HG03432 (cell line): ENCODE results near the gene ITGA6.

ENCODE experiments used
- ATAC-seq: cut with Tn5 transposase; IDR thresholded peaks from one replicate; pipeline ENCODE4 v1.9.1; 2021; ENCODE audit warnings: mild to moderate bottlenecking, moderate library complexity; ENCODE audit not compliant: unreplicated experiment

The ITGA6 gene

DNA sequence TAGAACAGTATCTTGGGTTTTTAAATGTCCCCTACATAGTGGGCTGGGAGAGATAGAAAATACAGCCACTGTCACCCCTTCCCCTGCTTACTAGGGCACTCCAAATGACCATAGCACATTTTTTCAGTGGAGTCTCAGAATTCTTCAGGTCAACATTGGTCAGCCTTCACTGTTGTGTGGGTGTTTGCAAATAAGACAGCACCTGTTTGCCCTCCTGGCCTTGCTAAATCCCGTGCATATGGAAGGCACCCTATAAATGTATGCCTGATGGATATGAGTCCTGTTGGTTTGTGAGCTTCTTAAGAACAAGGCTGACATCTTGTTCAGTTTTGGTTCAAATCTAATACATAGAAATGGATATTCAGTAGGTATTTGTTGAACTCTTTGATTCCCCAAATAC is 12.5 kb downstream of the ITGA6 start:
- ATAC-seq = no peak

DNA sequence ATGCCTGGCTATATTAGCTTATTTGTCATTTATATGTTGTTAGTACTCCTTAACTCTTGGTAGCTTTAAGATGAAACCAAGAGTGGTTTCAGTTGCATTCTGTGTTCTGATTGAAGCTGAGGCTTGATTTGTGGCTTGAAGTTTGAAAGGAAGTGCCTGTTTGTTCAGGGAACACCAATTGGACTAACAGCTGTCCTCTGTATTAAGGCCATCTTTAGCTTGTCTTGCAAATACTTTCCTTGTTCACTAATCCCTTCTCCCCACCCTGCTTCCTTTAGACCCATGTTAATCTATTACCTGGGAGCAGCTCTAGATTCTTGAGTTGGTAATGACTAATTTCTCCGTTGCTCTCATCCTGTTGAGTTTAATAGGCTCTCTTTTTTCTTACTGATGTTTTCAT is 13.4 kb downstream of the ITGA6 start:
- no peak for ATAC-seq

DNA sequence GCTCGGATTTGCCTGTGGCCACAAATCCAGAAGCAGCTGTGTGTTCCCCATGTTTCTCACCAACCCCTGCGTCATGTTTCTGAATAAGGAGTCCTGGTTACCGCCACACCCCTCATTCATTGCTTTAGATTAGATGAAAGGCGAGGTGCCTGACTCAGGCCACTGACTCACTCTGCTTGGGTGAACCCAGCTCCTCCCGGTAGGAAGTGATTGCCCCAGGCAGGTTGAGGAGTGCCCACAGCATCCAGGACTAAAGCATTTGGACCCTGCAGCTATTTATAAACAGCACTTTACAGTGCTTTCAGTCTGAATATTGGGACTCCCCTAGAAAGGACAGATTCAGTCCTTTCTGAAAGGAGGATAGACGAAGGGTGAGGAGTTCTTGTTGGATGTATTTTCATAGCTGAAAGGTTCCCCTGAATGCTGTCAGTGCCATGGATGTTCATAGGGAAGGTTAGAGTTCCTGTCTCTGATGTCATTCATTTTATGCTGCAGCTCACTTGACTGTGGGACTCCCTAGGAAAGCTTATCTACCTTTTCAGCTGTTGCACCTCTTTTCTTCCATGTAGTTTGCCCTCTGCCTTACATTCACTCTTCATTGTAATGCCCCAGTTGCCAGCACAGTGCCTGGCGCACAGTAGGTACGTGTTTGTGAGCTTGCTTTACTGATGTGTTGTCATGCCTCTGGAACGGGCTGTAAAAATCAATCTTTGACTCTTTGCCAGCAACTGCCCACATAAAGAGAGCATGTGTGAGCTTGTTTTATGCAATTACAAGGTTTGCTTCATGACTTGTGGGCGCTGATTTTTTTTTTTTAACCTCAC is 14.9 kb downstream of the ITGA6 start:
- ATAC-seq = no peak

DNA sequence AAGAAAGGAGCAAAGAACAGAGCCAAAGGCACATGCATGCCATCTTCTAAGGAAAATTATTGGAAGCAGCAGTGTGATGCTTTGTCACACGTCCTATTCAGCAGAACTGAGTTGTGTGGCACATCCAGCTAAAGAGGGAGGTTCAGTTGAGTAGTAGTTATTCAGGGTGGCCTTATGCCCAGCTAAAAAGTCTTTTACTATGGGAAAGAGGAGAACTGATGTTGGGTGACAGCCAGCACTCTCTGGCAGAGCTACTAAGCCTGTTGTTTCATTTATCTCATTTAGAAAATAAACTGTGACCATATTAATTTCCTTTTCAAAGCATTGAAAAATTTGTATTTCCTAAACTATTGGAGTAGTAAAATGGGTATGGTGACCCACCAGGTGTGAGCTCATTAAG is 18.5 kb downstream of the ITGA6 start:
- ATAC-seq = no peak

DNA sequence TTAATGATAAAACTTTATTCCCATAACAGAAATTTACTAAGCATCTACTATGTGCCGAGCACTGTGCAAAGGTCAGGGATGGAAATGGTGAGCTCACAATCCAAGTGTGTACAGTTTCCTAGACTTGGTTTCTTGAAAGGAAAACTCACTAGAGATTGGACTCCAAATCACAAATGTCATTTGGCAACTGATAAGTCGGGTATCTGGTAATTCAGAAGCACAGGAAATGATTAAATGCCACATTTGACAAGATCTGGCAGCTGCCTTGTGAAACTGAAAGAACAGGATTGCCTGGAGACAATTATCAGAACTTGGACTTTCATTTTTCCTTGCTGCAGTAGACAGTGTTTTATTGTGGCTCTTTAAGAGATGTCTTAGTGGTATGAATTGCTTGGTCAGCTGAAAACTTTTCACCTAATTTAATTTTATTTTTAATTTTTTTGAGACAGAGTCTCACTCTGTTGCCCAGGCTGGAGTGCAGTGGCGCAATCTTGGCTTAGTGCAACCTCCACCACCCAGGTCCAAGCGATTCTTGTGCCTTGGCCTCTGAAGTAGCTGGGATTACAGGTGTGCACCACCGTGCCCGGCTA is 19.2 kb downstream of the ITGA6 start:
- ATAC-seq = no peak

DNA sequence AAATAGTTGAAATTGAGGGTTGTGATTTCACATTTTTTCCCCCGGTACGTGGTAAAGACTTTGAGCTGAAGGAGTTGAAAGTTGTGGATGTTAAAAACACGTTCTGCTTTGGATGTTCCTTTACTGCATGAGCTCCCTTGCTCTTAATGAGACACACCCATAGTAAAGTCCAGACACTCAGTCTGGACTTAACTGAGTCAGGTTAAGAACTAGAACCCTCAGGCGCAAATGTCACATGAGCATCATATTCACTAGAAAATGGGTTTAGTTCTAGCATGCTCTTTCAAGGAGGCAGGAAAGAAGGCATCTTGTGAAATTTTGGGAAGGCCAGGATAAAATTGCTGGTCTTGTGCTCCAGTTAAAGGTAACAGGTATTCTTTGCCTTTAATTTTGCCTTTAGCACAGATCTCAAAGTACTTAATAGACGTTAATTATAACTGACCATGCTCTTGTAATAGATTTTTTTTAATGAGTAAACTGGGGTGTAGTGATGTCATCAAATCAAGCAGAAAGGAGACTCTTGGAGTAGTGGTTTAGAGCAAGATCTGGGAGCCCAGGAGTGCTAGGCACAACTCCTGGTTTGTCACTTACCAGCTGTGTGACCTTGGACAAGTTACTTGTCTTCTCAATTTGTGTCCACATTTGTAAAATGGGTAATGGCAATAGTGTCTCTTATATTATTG is 20.6 kb downstream of the ITGA6 start:
- no peak for ATAC-seq

DNA sequence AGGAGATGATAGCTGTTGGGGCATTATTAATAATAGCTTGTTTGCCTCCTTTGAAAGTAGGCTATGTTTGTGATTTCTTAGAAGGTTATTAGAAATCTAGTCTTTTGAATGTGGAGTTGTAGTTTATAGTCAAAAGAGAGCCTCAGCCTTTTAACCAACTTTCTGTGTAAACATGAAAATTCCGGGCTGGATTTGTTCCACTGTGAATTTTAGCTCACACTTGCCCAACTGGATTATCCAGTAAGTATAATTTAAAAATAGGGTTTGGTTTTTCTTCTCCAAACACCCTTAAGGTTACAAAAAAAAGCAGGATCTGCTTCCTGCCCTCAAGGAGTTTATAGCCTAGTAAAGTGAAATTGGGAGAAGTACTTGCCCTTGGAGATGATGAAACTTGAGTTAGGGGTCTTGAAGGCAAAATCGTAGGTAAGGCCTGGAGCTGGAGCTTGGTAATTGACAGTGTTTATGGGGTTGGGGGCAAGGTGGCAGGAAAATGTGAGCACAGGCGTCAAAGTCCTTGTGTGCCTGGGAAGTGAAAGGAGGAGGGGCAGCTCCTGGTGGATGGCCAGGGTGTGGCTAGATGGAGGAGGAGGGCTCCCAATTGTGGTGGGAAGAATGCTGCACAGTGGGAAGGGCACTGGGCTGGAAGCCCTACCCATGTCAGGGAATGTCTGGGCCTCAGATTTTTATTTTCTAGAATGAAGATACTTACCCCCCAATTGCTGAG is 21.3 kb downstream of the ITGA6 start:
- ATAC-seq = no peak

DNA sequence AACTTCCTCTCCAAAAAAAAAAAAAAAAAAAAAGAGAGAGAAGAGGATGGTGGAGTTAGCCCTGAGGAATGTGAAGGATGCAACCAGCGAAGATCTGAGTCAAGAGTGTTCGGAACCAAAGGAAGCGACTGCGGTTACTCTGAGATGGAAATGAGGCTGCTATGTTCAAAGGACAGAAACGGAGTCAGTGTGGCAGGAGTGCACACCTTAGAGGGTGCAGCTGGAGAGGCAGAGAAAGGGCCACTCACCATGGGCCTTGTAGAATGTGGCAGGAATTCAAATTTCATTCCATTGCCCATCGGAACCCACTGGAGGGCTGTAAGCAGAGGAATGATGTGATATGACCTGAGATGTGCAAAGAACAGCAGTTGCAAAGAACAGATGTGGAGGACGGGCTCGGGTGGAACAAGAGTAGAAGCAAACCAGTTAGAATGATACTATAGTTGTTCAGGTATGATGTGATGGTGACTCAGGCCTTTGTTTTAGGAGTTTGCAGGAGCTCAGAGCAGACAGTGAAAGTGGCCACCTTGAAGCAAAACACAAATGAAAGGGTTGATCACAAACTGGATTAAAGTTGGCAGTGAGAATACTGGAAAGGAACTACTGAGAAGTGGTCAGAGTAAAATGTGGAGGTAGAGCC is 22.6 kb downstream of the ITGA6 start:
- no peak for ATAC-seq

DNA sequence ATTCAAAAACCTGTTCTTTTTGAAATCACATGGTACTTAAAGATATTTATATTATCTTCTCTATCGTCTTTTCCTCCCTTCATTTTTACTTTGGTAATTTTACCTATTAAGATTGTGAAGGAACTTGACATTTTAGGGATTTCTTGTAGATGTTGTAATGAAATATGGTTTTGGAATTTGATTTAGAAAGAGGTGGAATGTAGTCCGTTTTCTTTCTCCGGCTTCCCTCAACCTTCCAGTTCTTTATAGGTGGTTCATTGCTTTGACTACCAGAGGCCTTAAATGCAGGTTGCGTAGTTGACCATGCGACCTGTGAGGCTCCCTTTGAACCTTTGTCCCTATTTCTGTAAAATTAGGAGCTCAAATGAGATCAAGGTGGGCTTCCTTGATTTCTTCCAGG is 24.5 kb downstream of the ITGA6 start:
- ATAC-seq = no peak

DNA sequence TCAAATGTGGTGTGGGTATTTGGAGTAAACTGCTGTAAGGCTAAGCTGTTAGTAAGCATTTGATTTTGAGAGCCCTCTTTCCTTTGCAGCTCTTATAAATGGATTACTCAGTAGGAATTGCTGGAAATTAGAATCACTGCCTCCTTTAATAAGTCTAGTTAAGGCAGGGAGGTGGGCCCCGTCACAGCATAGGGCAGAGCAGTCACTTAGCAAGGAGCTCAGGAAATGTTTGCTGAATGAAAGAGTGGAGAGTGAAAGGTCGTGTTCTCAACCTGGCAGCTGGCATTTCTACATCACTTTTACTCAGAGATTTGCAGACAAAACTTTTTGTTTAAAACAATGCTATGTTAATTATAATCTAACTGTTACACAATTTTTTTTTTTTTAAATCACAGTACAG is 25.5 kb downstream of the ITGA6 start:
- no peak for ATAC-seq

DNA sequence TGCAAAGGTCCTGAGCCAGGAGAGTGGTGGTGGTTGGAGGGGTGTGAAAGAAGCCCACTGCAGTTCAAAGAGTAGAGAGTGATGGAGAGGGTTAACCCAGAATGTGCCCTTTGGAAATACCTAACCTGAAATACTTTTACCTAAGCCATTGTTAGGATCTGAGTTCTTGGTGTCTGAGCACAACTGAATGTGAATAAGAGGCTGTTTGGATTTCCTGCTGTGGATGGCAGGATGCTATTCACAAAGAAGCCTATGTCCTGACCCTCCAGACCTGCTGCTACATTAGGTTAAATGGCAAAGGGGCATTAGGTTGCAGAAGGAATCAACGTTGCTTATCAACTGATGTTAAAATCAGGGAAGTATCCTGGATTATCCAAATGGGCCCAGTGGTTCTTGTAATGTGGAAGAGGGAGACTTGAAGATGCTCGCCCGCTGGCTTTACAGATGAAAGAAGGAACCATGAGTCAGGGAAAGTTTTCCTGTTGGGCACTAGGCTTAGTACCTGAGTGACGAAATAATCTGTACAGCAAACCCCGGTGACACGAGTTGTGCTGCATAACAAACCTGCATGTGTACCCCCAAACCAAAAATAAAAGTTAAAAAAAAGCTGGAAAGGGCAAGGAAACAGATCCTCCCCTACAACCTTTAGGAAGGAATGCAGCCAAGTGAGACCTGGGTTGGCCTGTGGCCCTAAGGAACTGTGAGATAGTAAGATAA is 27.2 kb downstream of the ITGA6 start:
- ATAC-seq = no peak

DNA sequence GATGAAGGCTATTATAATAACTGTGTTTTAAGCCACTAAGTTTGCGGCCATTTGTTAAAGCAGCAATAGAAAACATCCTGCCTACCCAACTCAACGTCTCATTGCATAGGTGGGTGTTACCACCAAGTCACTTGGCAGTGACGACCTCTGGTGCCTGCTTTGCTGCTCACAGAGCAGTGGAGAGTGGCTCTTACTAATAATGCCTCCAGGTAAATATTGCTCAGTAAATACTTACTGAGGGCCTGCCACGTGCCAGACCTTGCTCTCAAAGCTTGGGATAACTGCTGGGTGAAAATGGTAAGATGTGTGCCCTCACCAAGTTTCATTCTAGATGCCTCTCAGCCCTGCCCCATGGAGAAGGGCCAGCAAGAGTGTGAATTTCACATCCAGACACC is 27.7 kb downstream of the ITGA6 start:
- ATAC-seq = no peak

DNA sequence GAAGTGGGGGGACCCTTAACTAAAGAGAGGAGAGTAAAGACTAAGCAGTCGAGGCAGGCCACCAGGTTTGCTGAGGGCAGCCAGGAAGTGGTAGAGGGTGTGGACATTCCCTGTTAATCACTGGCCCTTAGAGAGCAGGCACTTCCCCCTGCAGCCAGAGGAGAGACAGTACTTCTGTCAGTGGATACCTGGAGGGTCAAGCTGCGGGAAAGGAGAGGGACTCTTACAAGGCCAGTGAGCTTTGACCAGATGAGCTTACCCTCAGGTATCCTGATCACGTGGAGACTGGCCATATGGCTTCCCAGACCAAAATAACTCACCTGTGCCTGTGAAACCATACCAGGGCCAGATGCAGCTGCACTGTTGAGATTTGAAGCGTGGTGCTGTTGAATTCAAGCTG is 28.6 kb downstream of the ITGA6 start:
- ATAC-seq = no peak

DNA sequence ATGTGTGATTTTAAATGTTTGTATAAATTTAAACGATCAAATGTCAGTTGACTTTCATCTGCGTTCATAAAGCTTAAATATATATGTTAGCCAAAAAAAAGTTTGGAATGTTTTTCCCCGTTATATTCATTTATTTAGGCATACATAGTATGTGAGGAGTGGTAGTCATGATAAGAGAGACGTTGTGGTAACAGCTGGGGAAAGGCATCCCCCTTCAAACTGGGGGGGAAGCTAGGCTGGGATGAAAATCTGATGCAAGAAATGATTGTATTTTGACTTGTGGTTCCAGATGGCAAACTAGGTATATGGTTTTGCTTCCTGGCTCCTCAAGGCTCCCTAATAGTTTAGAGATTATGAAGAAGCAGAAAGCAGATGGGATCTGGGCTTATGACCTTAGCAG is 30.1 kb downstream of the ITGA6 start:
- ATAC-seq = no peak

DNA sequence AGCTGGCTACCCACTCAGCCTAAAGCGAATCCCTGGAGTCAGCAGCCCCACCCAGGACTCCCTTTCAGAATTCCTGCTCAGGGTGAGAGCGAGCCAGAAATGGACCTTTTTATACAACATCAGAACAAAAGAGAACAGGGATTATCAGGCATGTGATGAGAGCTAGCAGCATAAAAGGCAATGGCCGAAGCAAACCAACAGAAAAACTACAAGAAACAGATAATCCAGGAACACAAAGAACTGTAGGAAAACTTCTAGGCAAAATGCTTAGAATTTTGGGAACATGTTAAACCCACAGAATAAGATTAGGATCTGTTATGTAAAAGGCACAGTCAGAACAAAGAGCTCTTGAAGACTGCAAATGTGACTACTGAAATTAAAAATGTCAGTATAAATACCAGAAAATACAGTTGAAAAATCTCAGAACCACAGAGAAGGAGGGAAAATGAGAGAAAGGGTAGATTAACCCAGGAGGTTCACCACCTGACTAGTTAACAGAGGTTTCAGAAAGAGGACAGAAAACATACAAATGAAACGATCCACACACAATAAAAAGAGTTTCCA is 31.3 kb downstream of the ITGA6 start:
- no peak for ATAC-seq

DNA sequence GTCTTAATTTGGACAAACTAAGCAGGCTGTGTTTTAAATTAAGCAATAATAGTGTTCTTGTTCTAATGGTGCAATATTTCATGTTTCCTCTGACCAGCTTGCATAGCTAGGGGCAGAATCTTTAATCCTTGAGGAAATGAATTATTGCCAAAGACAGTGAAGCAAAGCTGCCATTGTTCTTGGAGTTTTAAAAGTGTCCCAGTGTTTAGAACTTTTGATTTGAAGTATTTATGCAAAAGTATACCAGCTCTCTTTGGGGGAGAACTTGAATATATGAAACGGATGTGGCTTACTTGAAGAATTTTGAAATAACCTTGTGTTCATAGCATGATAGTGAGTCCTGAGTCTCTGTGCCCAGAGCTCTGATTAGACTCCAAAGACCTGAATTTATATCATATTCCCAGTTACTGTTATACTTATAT is 33.4 kb downstream of the ITGA6 start:
- ATAC-seq = no peak

DNA sequence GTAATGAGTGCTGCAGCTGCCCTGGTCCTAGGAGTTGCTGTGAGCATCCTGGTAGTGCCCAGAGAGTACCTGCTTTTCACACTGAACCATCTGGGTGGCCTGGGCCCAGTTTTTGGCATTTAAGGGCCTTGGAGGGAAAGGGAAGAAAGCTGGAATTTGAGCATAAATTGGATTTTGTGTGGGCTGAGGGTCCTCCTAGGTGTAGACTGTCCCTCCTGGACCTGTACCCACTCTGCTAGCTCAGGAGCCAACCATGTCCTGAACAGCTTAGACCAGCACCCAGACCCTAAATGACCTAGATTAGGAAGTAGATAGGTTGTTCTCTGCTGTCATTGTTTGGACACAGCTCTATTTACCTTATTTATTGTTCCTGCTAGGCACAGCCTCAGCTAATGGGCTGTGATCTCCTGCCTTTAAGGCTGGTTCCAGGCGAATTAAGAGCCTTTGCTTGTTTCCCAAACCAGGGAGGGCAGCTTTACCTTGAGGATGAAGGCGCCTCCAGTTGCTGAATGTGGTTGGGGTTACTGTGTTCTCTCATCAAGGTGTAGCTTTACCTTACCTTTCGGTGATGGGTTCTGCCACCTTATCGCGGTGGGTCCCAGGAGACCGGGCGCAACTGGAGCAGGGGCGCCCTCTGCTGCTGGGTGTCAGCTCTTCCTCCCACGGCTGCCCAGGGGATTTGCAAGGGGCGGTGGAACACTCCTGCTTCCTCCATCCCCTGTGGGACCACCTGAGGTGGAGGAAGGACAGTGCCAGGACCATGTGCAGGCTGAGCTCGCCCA is 34.4 kb downstream of the ITGA6 start:
- peak; percentile 58 for ATAC-seq

DNA sequence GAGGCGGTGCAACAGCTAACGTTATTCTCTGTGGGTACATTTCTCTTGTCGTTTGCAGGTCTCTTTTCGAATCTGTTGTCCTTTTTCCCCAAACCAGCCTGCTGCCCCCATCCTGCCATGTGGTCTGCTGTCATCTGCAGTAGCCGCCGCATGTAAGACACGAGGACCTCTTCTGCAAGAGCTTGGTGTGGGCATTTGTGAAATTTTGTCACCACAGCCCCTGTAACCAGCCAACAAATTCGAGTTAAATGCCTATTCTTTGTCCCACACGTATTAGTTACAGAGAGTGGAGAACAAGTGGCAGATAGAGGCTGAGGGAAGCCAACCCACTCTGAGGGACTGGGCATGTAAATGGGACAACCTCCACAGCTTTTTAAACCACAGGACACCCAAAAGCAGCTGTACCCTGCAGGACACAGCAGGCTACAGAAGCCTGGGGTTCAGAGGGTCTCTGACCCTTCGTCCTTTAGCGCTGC is 35.0 kb downstream of the ITGA6 start:
- no peak for ATAC-seq

DNA sequence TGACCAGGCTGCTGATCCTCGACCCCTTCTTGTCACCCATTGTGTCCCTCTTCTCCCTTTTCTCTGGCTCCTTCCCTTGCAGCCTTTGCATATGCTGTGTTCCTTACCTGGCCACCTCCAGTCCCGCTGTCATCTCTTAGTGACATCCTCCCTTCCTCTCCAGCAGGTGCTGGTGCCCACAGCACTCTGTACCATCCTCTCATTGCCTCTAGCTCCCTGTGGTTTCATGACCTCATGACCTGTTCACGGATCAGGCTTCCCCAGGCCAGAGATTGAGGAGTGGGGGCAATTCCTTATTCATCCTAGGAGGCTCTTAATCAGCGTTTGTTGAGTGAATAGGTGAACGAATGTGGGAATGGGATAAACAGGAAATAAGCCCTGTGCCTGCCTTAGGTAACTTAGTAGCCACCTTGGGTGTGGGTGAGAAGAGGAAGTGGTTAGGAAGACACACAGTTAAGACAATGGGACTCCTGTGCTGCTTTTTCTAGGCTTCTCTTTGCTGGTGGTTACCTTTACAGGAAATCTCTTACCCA is 35.5 kb downstream of the ITGA6 start:
- peak; percentile 66 for ATAC-seq
